DOHH2 (cell line): ENCODE data around the gene CCRL2.

Experiments
- H3F3A ChIP-seq: fragments of 200-600 bp; sonication (generic), shearing (Covaris generic); 2 replicates; pipeline ENCODE4 v1.6.0; 2016; ENCODE audit warnings: antibody characterized with exemption, mild to moderate bottlenecking; ENCODE audit not compliant: control insufficient read depth, insufficient read depth
- H3K27ac ChIP-seq: fragments of 200-600 bp; sonication (generic); 2 replicates; pipeline ENCODE4 v1.5.1; 2014; ENCODE audit warnings: low read depth, mild to moderate bottlenecking, low read length, moderate library complexity
- H3K27me3 ChIP-seq: fragments of 200-600 bp; sonication (generic); 2 replicates; pipeline ENCODE4 v1.6.1; 2014; ENCODE audit warnings: mild to moderate bottlenecking, low read length, mixed read lengths; ENCODE audit not compliant: control insufficient read depth
- H3K36me3 ChIP-seq: fragments of 200-600 bp; sonication (generic); 2 replicates; pipeline ENCODE4 v1.6.1; 2014; ENCODE audit warnings: mild to moderate bottlenecking, low read length, moderate library complexity, mixed read lengths; ENCODE audit not compliant: control insufficient read depth
- H3K4me1 ChIP-seq: fragments of 200-600 bp; sonication (generic); 2 replicates; pipeline ENCODE4 v1.6.1; 2014; ENCODE audit warnings: mild to moderate bottlenecking, low read length, mixed read lengths; ENCODE audit not compliant: control insufficient read depth
- H3K4me2 ChIP-seq: fragments of 200-600 bp; sonication (generic); 2 replicates; pipeline ENCODE4 v1.6.0; 2014; ENCODE audit warnings: mild to moderate bottlenecking, low read length, moderate library complexity
- H3K4me3 ChIP-seq: fragments of 200-600 bp; sonication (generic); 2 replicates; pipeline ENCODE4 v1.5.1; 2014; ENCODE audit warnings: mild to moderate bottlenecking, low read length, mixed read lengths
- H3K79me2 ChIP-seq: fragments of 200-600 bp; sonication (generic); 2 replicates; pipeline ENCODE4 v1.6.1; 2014; ENCODE audit warnings: mild to moderate bottlenecking, low read length, mixed read lengths; ENCODE audit not compliant: control insufficient read depth
- H3K9me2 ChIP-seq: fragments of 200-600 bp; sonication (generic); replicated peaks from 2 replicates; pipeline ENCODE4 v1.6.1; 2014; ENCODE audit warnings: mild to moderate bottlenecking, low read length, mixed read lengths; ENCODE audit not compliant: control insufficient read depth
- H3K9me3 ChIP-seq: fragments of 200-600 bp; sonication (generic); 2 replicates; pipeline ENCODE4 v1.6.1; 2014; ENCODE audit warnings: antibody characterized with exemption, low read length, mixed read lengths; ENCODE audit not compliant: control insufficient read depth, insufficient read depth
- H4K20me1 ChIP-seq: fragments of 200-600 bp; sonication (generic); 2 replicates; pipeline ENCODE4 v1.6.0; 2014; ENCODE audit warnings: low read depth, mild to moderate bottlenecking, antibody characterized with exemption, low read length, moderate library complexity; ENCODE audit not compliant: control insufficient read depth, insufficient read depth
- EZH2phosphoT487 ChIP-seq: fragments of 200-600 bp; sonication (generic); IDR thresholded peaks from 2 replicates; pipeline ENCODE4 v1.6.1; 2017; ENCODE audit warnings: borderline replicate concordance, mild to moderate bottlenecking, antibody characterized with exemption, low read length, moderate library complexity, mixed read lengths
- TF ChIP-seq, protein P1 (sequence below): fragments of 200-600 bp; sonication (generic); IDR thresholded peaks from one replicate; pipeline ENCODE4 v1.5.1; 2014; ENCODE audit warnings: antibody characterized with exemption, mild to moderate bottlenecking, low read depth, low read length; ENCODE audit not compliant: poor library complexity, severe bottlenecking

Gene CCRL2

DNA sequence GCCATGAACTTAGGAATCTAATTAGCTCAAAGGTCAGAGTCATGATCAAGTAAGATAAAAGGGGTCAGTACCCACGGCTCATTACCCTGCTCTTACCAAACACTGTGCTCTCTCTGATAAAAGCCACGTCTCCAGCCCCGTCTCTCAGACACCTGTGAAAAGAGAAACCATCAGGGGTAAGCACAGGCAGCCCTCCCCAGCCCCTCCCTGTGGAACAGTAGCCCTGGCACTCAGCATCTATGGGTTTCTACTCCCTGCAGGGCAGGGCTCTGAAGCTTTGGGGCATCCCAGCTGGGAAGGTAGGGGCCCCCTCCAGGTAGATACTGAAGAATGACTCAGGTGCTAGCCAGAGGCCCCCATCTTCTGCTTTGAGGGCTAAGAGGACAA, 47.1 kb downstream of the CCRL2 start:
- Histone ChIP-seq H4K20me1 (no peaks in the 10 kb centered on the region), H3K4me3 (no peak overlapping the region), H3K9me3 (no peaks in the 10 kb centered on the region), H3K9me2 (no peaks in the 10 kb centered on the region), H3K27me3 (peaks cover 11% of the 10 kb centered on the region; the same call in 1 of the 2 replicates), H3F3A (no peaks in the 10 kb centered on the region), H3K4me1 (no peaks in the 10 kb centered on the region), H3K79me2 (no peaks in the 10 kb centered on the region), H3K36me3 (no peaks in the 10 kb centered on the region), H3K4me2 (no peak overlapping the region), H3K27ac (no peak overlapping the region)
- TF ChIP-seq, protein P1, sequence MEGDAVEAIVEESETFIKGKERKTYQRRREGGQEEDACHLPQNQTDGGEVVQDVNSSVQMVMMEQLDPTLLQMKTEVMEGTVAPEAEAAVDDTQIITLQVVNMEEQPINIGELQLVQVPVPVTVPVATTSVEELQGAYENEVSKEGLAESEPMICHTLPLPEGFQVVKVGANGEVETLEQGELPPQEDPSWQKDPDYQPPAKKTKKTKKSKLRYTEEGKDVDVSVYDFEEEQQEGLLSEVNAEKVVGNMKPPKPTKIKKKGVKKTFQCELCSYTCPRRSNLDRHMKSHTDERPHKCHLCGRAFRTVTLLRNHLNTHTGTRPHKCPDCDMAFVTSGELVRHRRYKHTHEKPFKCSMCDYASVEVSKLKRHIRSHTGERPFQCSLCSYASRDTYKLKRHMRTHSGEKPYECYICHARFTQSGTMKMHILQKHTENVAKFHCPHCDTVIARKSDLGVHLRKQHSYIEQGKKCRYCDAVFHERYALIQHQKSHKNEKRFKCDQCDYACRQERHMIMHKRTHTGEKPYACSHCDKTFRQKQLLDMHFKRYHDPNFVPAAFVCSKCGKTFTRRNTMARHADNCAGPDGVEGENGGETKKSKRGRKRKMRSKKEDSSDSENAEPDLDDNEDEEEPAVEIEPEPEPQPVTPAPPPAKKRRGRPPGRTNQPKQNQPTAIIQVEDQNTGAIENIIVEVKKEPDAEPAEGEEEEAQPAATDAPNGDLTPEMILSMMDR, result no peak
- TF ChIP-seq EZH2phosphoT487, result no peak

DNA sequence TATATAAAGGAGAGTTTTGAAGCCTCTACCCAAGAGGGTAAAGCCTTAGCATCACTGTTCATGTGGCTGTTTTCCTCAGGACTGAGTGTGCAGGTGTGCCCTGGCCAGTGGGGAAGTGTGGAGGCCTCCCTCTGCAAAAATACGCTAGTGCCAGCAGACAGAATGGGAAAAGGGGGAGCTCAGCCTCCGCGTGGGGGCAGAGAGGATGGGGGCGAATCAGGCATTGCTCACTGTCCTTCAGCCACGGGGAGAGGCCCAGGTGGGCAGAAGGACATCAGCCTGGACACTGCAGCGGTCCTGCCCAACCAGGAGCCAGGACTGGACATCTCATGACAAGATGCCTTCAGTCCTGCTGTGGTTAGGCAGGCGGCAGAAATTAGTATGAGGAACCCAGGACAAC, 47.5 kb downstream of the CCRL2 start:
- H3K9me2 ChIP-seq, result no peaks in the 10 kb centered on the region
- H3K27ac ChIP-seq, result no peak overlapping the region
- peaks cover 11% of the 10 kb centered on the region; the same call in 1 of the 2 replicates for H3K27me3 ChIP-seq
- H3K4me2 ChIP-seq, result no peak overlapping the region
- H3K79me2 ChIP-seq, result no peaks in the 10 kb centered on the region
- TF ChIP-seq, protein P1, result no peak
- no peak for TF ChIP-seq EZH2phosphoT487
- H3K4me1 ChIP-seq, result no peaks in the 10 kb centered on the region
- no peak overlapping the region for H3K4me3 ChIP-seq
- H4K20me1 ChIP-seq, result no peaks in the 10 kb centered on the region
- H3K36me3 ChIP-seq, result no peaks in the 10 kb centered on the region
- H3K9me3 ChIP-seq, result no peaks in the 10 kb centered on the region
- no peaks in the 10 kb centered on the region for H3F3A ChIP-seq

DNA sequence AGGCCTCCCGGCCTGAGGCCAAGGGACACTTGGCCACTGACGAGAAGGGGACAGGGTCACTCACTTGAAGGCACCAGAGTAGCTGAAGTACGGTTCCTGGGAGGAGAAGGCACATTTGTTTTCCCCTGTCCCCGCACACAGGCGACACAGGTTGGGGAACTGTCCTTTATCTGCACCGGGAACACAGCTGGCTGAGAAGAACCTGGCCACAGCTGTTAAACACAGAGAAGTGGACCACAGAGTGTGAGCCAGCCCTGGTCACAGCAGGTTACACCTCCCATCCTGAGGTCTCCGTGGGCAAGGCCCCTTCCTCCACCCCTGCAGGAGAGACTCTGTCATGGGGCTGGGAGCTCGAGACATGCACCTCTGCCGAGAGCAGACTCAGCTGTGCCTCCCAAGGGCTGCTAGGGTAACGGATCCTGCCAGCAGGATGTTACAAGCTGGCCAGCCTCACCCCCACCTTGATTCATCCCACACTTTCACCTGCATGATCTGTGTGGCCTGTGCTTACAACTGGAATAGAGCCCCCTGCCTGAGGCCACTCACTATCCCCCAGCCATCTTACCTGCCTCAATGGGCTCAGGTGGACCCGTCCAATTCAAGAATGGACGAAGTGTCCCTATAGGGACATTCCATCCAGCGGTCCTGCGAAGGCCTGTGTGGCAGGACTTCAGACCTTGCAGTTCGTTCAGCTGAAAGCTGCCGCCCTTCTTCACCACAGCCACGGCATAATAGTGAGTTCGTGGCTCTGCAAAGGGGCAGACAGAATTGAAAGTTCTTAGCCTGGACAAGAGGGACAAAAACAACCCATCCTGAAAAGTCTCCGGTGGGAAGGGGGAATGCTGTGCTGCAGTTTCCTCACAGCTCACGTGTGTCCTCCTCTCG, 48.4 kb downstream of the CCRL2 start:
- TF ChIP-seq, protein P1, result no peak
- no peak for TF ChIP-seq EZH2phosphoT487
- Histone ChIP-seq H3K4me1 (no peaks in the 10 kb centered on the region), H3F3A (no peaks in the 10 kb centered on the region), H3K36me3 (no peaks in the 10 kb centered on the region), H3K4me2 (no peak overlapping the region), H3K27ac (no peak overlapping the region), H3K9me2 (no peaks in the 10 kb centered on the region), H3K27me3 (peaks cover 12% of the 10 kb centered on the region), H3K79me2 (no peaks in the 10 kb centered on the region), H3K4me3 (no peak overlapping the region), H4K20me1 (no peaks in the 10 kb centered on the region), H3K9me3 (no peaks in the 10 kb centered on the region)
